ENCODE results near the gene MBP. TPM values are rescaled to one million over a fixed set of nuclear protein-coding genes. Genes with fewer than 3 reads are reported as not detected.
"Not testable (repeated sequence)": the region's sequence is repeated elsewhere in the genome, so short reads cannot be mapped to it uniquely, and the experiment has no call there.

The MBP gene
- total RNA-seq, 1 experiment from 2014 or later = 3.4 TPM

- in situ Hi-C loops (cut with HindIII; ENCODE audit: low sequenced_read_pairs) = no loop called here
Observed at GRCh38 chr18:77043541-77044280, 88.9 kb downstream of the MBP start.

DNA sequence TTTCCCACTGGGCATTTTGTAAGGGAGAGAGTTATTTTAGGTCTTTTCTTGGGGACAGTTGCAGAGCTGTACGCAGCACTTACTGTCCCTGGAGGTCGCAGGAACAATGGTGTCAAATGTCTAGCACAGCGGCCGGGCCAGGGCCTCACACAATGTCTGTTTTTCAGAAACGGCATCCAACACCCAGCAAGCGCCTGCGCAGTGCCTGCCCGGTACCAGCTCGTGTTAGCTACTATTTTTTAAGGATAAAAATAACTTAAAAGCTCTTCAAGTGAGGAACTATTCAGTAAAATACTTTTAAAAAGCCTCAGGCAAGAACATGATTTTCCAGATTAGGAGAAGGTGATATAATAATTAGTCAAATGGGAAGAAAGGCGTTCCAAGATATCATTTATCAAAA is 90.0 kb downstream of the MBP start:
- in situ Hi-C loops (cut with HindIII; ENCODE audit: low sequenced_read_pairs) = no loop called here
- no peak for DNase-seq (ENCODE audit: low spot score)

More at GRCh38 chr18:77043541-77044280, 88.9 kb downstream of the MBP start:
- no peak for DNase-seq (ENCODE audit: low spot score)

DNA sequence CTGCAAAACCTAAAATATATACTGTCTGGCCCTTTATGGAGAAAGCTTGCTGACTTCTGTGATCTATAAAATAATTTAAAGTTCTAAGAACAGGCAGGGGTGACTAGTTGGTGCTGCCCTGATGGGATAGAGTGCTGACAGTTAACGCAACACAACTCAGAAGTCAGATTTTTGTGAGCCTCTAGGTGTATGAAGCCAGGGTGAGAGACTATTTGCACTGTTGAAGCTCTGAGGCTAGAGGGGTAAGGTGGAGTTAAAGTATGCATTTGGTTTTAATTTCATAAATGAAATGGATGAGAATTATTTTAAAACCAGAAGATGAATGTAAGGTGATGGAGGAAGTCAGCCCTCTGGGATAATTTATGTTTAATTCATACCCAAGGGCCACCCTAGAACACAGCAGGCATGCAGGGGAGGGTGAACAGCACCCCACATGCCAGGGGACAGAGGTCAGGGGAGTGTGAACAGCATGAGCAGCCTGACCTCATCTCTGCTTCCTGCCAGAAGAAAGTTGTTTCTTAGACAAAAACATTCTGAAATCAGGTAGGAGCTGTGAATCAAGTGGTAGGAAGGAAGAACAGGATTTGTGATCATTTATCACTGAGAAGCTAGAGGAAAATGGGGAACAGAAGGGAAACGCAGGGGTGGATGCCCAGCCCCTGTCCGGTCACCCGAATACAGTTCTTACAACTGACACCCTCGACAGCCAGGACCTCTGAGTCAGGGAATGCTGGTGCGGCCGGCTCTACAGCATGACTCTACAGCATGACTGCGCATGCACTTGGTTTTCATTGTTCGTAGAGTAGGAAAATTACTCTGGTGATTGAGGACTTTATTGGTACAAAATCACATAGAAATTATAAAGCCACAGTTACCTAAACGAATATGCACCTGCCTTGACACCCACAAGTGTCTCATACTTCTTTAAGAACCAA is 93.1 kb downstream of the MBP start:
- no peak for DNase-seq (ENCODE audit: low spot score)

DNA sequence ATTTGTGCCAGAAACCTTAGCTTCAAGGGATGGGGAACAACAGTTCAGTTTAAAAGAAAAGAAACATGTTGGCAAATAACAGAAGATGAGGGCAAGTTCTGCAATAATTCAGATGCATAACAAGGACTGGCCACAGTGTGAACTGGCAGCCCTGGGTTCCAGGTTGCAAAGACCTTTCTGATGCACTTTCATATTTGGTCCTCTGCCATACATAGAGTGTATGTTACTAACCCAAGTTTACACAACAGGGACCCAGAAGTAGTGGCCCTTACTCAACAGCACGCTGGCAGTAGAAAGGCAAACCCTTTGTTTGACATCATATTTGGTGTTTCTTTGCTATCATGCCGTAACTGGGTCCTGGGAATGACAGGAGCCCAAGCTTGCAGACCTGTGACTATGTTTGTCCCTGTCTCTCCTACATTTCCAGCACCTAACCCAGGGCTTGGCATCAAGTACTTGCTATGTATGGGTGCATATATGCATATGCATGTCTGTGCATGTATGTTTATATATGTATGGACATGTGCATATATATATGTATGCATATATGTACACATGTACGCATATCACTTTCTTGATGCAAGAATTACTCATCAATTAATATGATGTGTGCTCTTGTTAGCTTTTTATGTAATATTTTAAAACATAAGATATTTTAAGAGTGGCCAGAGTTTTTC is 94.3 kb downstream of the MBP start:
- DNase-seq (ENCODE audit: low spot score) = no peak
- in situ Hi-C loops (cut with HindIII; ENCODE audit: low sequenced_read_pairs) = no loop called here

More for the DNA sequence above, 93.1 kb downstream of the MBP start:
- in situ Hi-C loops (cut with HindIII; ENCODE audit: low sequenced_read_pairs) = no loop called here

- in situ Hi-C loops (cut with HindIII; ENCODE audit: low sequenced_read_pairs) = no loop called here
- DNase-seq (ENCODE audit: low spot score) = no peak
Observed at GRCh38 chr18:77037567-77037966, 95.0 kb downstream of the MBP start.

DNA sequence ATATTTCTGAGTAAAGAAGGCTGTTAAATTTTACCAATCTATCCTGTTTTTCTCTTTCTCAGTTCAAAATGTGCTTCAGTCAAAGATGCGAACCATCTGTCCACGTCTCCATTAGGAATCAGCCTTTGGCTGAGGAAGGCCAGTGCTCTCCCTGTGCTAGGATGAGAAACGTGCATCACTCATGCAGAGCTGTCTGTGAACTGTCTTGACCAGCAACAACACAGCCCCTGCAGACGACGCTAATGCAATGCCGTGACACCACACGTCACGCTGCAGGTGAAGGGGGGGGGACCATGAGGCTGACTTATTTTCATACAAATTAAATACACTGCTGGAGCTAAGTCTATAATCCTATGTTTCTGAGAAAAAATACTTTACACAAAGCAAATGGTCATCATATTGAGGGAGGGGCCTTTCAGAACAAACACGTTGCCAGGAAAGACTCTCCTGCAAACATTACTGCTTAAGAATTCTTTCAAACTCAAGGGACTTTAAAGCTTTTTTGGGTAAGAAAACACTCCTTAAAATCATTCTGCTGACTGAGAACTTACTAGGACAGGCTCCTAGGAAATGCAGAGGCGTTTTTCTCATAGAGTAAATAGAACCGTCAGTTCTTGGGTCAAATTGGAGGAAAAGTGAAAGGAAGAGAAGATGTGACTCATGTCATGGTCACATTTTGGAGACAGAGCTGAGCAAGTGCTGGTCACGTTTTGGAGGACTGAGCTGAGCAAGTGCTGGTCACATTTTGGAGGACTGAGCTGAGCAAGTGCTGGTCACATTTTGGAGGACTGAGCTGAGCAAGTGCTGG is 97.0 kb downstream of the MBP start:
- no peak for DNase-seq (ENCODE audit: low spot score)
- in situ Hi-C loops (cut with HindIII; ENCODE audit: low sequenced_read_pairs) = no loop called here

DNA sequence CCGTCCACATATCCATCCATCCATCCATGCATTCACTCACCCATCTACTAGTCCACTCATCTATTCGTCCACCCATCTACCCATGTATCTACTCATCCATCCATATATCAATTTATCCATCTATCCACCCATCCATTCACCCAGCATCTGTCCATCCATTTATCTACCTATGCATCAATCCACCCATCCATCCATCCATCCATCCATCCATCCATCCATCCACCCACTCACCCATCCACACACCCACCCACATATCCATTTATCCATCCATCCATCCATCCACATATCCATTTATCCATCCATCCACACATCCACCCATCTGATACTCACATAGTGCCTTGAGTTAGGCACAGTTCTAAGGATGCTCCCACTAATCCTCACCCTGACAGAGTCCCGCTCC is 99.0 kb downstream of the MBP start:
- in situ Hi-C loops (cut with HindIII; ENCODE audit: low sequenced_read_pairs) = no loop called here
- no peak for DNase-seq (ENCODE audit: low spot score)

DNA sequence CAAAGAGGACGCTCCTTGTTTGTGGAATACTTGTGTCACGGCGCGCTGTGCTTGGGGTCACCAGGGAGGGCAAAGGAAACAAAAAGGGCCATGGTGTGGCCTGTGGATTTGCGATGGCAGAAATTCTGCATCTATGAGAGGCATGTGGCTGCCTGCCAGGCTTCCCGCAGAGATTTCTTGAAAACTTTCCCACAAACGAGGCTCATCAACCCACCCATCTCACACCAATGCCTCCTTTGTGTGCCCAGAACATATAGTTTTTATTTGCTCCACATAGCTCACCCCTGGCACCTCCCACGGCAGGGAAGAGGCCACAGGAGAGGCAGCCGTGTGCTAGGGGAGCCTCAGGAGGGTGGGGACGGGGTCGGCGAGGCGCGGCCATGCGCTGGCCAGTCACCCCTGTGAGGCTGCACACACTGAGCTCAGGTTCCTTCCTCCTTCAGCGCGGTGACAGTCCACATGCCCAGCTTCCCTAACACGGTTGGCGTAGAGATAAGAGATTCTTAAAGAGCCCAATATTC is 100.3 kb downstream of the MBP start:
- in situ Hi-C loops (cut with HindIII; ENCODE audit: low sequenced_read_pairs) = no loop called here
- no peak for DNase-seq (ENCODE audit: low spot score)

DNA sequence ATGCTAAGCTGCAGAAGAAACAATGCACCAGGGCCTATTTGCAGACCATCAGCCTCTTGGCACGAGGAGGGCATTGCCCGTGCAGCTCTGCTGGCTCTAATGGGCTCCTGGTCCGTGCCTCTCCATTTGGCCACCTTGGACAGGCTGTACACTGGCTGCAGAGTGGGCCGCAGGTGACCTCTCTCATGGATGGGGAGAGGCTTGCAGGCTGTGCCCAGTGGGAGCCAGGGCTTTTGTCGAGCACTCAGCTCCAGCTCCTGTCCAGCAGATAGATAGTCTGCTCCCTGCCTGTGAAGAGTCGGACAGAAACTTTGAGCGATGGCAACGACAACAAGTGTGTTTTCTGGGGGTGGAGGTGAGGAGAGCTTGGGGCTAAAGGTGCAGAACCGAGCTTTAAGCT is 100.9 kb downstream of the MBP start:
- in situ Hi-C loops (cut with HindIII; ENCODE audit: low sequenced_read_pairs) = no loop called here
- DNase-seq (ENCODE audit: low spot score) = no peak

GRCh38 chr18:77030201-77030600 is 102.4 kb downstream of the MBP start:
- in situ Hi-C loops (cut with HindIII; ENCODE audit: low sequenced_read_pairs) = no loop called here
- DNase-seq (ENCODE audit: low spot score) = no peak

- in situ Hi-C loops (cut with HindIII; ENCODE audit: low sequenced_read_pairs) = no loop called here
- no peak for DNase-seq (ENCODE audit: low spot score)
Observed at GRCh38 chr18:77025831-77026363, 106.7 kb downstream of the MBP start.

DNA sequence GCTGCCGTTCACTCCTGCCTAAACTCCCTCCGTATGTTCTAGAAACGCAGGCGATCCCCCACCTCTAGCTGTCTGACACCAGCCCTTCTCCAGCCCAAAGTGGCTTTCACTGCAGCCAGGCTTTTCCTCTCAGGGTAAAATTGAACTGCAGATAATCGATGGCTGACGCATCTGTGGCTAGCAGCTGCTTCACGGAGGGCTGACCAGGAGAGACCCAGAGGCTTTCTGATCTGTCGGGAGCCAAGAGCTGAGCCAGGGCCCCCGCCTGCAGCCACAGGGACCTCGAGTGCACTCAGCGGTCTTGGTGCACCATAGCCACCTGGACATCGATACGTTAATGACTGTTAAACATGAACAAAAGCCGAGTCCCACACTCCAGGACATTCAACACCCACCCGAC is 107.5 kb downstream of the MBP start:
- in situ Hi-C loops (cut with HindIII; ENCODE audit: low sequenced_read_pairs) = no loop called here
- no peak for DNase-seq (ENCODE audit: low spot score)

DNA sequence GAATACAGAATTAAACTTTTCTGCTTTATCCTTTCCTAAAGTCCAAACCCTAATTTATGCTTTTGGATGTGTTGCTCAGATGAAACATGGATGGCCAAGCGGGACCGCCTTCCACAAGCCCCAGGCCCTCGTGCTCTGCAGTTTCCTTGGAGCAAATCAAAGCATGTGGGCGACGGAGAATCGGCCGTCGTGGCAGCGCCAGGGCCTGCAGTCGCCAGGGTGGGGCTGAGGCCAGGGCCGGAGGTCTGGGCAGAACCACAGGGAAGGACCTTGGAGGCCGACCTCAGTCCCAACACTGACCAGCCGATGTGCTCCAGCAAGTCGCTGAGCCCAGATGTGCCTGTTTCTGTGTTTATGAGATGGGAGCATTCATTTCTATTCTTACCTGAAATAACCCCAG is 108.1 kb downstream of the MBP start:
- DNase-seq (ENCODE audit: low spot score) = no peak
- in situ Hi-C loops (cut with HindIII; ENCODE audit: low sequenced_read_pairs) = no loop called here

GRCh38 chr18:77023102-77023782 is 109.3 kb downstream of the MBP start:
- in situ Hi-C loops (cut with HindIII; ENCODE audit: low sequenced_read_pairs) = no loop called here
- no peak for DNase-seq (ENCODE audit: low spot score)

- in situ Hi-C loops (cut with HindIII; ENCODE audit: low sequenced_read_pairs) = no loop called here
- no peak for DNase-seq (ENCODE audit: low spot score)
Observed at GRCh38 chr18:77022556-77022955, 110.0 kb downstream of the MBP start.

GRCh38 chr18:77022116-77022515 is 110.5 kb downstream of the MBP start:
- DNase-seq (ENCODE audit: low spot score) = no peak
- in situ Hi-C loops (cut with HindIII; ENCODE audit: low sequenced_read_pairs) = no loop called here

- in situ Hi-C loops (cut with HindIII; ENCODE audit: low sequenced_read_pairs); DNase-seq (ENCODE audit: low spot score): not testable (repeated sequence)
Observed at GRCh38 chr18:77021478-77021877, 111.1 kb downstream of the MBP start.

GRCh38 chr18:77021075-77021474 is 111.5 kb downstream of the MBP start:
- in situ Hi-C loops (cut with HindIII; ENCODE audit: low sequenced_read_pairs) = no loop called here
- DNase-seq (ENCODE audit: low spot score) = no peak

Data from G401 (cell line).